ENCODE data around the gene RBL2. TPM values are rescaled to one million over a fixed set of nuclear protein-coding genes. Genes with fewer than 3 reads are reported as not detected.
A peak's percentile ranks its signal among the peaks of the same experiment; 100 is the strongest.

The RBL2 gene
- total RNA-seq, 1 donor = 46.2 TPM

DNA sequence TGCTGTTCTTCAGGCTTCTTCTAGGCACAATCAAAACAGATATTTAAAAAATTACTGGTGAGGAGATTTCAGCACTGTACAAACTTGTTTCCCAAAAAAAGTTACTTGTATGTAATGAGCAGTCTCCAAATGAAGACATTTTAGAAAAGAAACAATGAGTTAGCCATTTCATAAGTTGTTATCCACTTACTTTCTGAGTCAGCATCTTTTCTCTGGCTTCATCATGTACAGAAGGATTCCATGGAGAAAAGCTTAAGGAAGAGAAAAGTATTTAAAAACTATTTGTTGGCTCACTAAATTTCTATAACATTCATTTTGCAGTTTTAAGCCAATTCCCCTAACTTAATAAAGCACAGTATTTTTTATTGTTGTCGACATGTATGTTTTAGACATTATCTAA, 58.2 kb downstream of the RBL2 start:
- TF ChIP-seq, protein P1, sequence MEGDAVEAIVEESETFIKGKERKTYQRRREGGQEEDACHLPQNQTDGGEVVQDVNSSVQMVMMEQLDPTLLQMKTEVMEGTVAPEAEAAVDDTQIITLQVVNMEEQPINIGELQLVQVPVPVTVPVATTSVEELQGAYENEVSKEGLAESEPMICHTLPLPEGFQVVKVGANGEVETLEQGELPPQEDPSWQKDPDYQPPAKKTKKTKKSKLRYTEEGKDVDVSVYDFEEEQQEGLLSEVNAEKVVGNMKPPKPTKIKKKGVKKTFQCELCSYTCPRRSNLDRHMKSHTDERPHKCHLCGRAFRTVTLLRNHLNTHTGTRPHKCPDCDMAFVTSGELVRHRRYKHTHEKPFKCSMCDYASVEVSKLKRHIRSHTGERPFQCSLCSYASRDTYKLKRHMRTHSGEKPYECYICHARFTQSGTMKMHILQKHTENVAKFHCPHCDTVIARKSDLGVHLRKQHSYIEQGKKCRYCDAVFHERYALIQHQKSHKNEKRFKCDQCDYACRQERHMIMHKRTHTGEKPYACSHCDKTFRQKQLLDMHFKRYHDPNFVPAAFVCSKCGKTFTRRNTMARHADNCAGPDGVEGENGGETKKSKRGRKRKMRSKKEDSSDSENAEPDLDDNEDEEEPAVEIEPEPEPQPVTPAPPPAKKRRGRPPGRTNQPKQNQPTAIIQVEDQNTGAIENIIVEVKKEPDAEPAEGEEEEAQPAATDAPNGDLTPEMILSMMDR (IDR thresholded peaks at IDR 0.05; ENCODE audit: insufficient read depth, low read length) = no peak
- no peak for DNase-seq (ENCODE audit: low read depth)
- H3K4me3 ChIP-seq (ENCODE audit: low read depth, low read length) = no peak overlapping the region

DNA sequence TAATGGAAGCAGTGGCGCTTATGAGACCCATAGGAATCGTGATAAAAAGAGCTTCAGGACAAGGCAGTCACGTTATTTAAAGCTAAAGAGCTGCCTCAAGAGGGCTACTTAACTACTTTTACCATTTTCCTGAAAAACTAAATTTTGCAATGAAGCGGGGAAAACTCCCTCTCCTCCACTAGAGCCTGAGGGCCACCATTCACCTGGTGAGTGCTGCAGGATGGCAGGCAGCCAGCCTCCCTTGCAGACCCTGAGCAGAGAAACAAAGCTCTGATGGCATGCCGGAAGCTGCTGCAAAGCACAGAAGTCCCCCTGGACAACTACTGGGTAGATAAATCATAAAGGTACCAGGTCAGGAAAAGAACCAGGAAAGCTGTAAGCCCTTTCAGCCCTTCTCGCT, 60.4 kb downstream of the RBL2 start:
- no peak for DNase-seq (ENCODE audit: low read depth)
- TF ChIP-seq, protein P1 (IDR thresholded peaks at IDR 0.05; ENCODE audit: insufficient read depth, low read length) = no peak
- no peak overlapping the region for H3K4me3 ChIP-seq (ENCODE audit: low read depth, low read length)

DNA sequence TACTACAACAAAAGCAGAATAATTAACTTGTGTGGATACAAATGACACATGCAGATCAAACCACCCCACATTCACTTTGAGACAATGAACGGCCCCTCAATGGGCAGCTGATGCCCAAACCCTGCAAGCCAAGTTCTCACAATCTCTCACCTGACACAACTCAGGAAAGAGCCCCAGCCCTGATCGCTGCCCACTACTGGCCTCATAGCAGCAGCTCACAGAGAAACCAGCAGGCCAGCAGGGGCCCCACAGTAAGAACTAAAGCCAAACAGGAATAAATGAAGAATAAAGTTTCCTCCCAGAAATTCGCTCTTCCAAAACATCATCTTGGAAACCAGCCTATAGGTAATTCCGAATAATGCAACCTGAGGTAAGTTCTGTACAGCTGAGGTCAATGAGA, 61.1 kb downstream of the RBL2 start:
- TF ChIP-seq, protein P1 (IDR thresholded peaks at IDR 0.05; ENCODE audit: insufficient read depth, low read length) = no peak
- H3K4me3 ChIP-seq (ENCODE audit: low read depth, low read length) = no peak overlapping the region
- no peak for DNase-seq (ENCODE audit: low read depth)

DNA sequence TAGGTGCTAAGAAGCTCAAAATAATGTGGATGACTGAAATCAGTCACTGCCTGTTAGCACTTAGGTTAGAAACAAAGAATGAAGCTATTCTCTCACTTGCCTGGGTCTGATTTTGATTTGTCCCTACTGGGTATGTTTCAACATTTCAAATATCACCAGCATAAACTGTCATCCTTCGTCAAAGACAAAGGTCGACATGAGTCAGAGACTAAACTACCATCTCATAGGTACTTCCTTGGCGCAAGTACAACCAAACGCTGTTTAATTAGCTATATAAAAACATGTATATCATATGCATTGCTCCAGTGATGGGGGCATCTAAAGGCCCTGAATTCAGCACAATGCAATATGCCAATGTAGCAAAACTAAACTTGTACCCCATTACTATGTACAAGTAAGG, 64.7 kb downstream of the RBL2 start:
- H3K4me3 ChIP-seq (ENCODE audit: low read depth, low read length) = no peak overlapping the region
- DNase-seq (ENCODE audit: low read depth) = no peak
- TF ChIP-seq, protein P1 (IDR thresholded peaks at IDR 0.05; ENCODE audit: insufficient read depth, low read length) = no peak

DNA sequence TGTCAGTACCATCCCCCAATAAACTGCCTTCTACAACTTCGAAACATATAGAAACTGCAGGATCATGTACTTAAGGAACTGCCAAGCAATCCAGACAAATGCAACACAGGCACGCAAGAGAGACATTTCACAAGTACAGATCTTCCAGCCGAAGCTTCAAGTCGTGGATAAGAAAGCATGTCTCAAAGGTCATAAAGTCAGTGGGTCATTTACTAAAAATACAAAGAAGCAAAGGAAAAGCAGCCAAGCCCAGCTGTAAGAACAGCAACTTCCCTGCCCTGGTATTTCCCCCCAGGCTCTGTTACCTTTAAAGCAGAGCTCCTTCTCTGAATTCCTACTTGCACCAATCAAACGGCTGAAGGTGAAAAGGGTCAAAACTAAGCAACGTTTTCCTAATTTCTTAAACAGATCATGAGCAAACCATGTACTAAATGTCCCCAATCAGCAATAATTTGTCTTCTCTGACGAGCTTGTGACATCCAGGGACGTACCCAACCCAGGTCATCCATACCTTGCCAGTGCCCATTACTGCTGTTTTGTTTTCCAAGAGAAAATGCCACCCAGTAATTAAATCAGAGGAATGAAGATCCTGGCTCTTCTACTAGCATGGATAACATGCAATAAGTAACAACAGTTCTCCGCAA, 67.1 kb downstream of the RBL2 start:
- peak overlapping the region; percentile 88 for H3K4me3 ChIP-seq (ENCODE audit: low read depth, low read length)
- peak; percentile 20 for DNase-seq (ENCODE audit: low read depth)
- TF ChIP-seq, protein P1 (IDR thresholded peaks at IDR 0.05; ENCODE audit: insufficient read depth, low read length) = no peak

DNA sequence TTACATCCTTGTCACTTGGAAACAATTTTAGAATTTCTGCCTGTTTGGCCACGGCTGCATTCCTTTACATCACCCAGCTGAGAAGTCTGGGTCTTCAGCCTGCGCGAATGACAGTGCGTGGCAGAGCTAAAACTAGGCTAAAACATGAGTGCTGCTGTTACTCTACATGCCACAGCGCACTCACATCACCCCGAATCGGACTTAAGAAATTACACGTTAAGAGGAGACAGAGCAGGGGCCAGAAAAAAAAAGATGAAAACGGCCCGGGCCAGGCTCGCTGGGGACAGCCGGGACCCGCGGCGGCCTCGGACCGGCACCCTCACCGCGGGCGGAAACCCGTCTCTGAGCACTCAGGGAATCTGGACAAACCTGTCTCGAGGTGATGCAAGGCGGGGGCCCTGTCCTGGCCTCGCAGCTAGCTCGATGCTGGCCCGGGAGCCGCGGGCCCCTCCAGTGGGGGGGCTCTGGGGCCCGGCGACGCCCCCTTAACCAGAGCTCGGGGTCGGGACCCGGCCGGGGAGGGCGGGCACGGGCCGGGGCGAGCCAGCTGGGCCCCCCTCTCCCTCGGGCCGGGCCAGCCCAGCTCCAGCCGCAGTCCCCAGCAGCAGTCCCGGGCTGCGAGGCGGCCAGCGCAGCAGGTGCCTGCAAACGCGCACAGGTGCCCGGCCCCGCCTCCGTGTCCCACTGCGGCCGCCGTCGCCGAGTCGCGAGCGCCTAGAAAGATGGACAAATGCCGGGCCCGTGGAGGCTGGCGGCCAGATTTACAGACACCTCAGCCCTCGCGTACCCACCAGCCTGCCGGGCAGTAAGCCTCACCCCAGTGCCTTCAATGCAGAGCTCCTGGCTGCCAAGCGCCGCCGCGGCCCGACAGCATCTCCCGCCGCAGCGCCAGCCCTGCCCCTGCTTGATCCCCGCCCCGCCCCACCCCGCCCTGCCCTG, 68.3 kb downstream of the RBL2 start, which contains the start of gene AKTIP:
AKTIP (minus strand) TSS at position 879 of the 939 bp plus-strand sequence. CDS start 2,950 bp downstream, outside the sequence.
- peak; percentile 53 for DNase-seq (ENCODE audit: low read depth)
- TF ChIP-seq, protein P1 (IDR thresholded peaks at IDR 0.05; ENCODE audit: insufficient read depth, low read length) = no peak
- H3K4me3 ChIP-seq (ENCODE audit: low read depth, low read length) = peak within 1 kb of the TSS; percentile 88

Data from fibroblast of the aortic adventitia (primary cell).